IMR-90 (cell line): ENCODE results near the gene HNRNPA1L2.

Source experiments
- CTCF ChIP-seq: conservative IDR thresholded peaks from 2 replicates; pipeline ENCODE4 v1.5.1; 2012; ENCODE audit warnings: mild to moderate bottlenecking, low read depth, low read length, improper control_type of control experiment
- FOS ChIP-seq: fragments of 150-350 bp; IDR thresholded peaks from 2 replicates; pipeline ENCODE4 v1.6.1; 2016; ENCODE audit warnings: low read depth, low read length
- MAFK ChIP-seq: IDR thresholded peaks from 2 replicates; pipeline ENCODE4 v1.6.1; 2012; ENCODE audit warnings: low read depth, low read length, improper control_type of control experiment
- RFX5 ChIP-seq: IDR thresholded peaks from 2 replicates; pipeline ENCODE4 v1.8.0; 2012; ENCODE audit warnings: low read depth, mild to moderate bottlenecking, low read length, moderate library complexity
- SMC3 ChIP-seq: fragments of 150-350 bp; IDR thresholded peaks from 2 replicates; pipeline ENCODE4 v1.6.1; 2016; ENCODE audit warnings: low read depth, mild to moderate bottlenecking, antibody characterized with exemption, low read length, moderate library complexity

GRCh38 chr13:52659340-52659739, 17.1 kb downstream of the HNRNPA1L2 start:
- TF ChIP-seq SMC3 (no peak), CTCF (no peak), RFX5 (no peak), FOS (no peak), MAFK (no peak)
